Ovary (tissue), 9 donors: ENCODE measurements around the gene COL7A1. TPM values are rescaled to one million over a fixed set of nuclear protein-coding genes. Genes with fewer than 3 reads are reported as not detected.

Experiments
- DNase-seq, 5 donors: peaks; one replicate each; pipeline ENCODE4 v3.0.0-alpha.2; 2019 to 2020
- H3K27ac ChIP-seq, 2 donors: fragments of 200-600 bp; one replicate each; pipeline versions ENCODE4 v1.5.1 to v1.8.0; 2019 to 2022
- H3K27me3 ChIP-seq: fragments of 200-600 bp; one replicate; pipeline ENCODE4 v1.8.0; 2022
- H3K36me3 ChIP-seq: fragments of 200-600 bp; sonication (generic); one replicate; pipeline ENCODE4 v1.5.1; 2019
- H3K4me1 ChIP-seq: one replicate; pipeline ENCODE4 v1.8.1; 2013; ENCODE audit warnings: mild to moderate bottlenecking, moderate library complexity; ENCODE audit not compliant: insufficient read depth
- H3K4me3 ChIP-seq: fragments of 200-600 bp; sonication (generic); one replicate; pipeline ENCODE4 v1.5.1; 2017
- H3K9me3 ChIP-seq, 2 donors: fragments of 200-600 bp in 1 of 2; sonication (generic) in 1 of 2; one replicate each; pipeline versions ENCODE4 v1.5.1 to v1.8.1; 2013 to 2019; ENCODE audit warnings: mild to moderate bottlenecking in 1 of 2, moderate library complexity in 1 of 2
- EP300 ChIP-seq: sonication (generic); formaldehyde crosslinking; IDR thresholded peaks from one replicate; pipeline ENCODE4 v1.6.1; 2017; ENCODE audit warnings: antibody characterized with exemption
- POLR2A ChIP-seq: fragments of 450-650 bp; IDR thresholded peaks from one replicate; pipeline ENCODE4 v1.6.1; 2017; ENCODE audit warnings: antibody characterized with exemption, mild to moderate bottlenecking, moderate library complexity
- WGBS, 3 donors: extraction: QIAGEN DNeasy Blood & Tissue Kit in 1 of 3; methylation state at CpG; one replicate each; pipeline versions ENCODE4 v1.1.5 to v1.1.7; 2013 to 2017; 5-methylcytosine and 5-hydroxymethylcytosine counted together
- intact Hi-C, 4 donors: fragments of 100-400 bp; cut with DNase I; formaldehyde crosslinking; loops; one replicate each; pipeline versions ENCODE4 v1.11.0 to v1.15.1; 2022 to 2023
- polyA plus RNA-seq, 2 donors: library from polyadenylated mRNA; stranded (reverse); fragments of 200-250 nt in 1 of 2; fragments of 350-450 nt in 1 of 2; fragmentation: Illumina TruSeq in 1 of 2; extraction: RNeasy Lipid Tissue Mini Kit (QIAGEN cat#74804) in 1 of 2; gene quantifications; one replicate each; pipeline ENCODE4 v1.2.3, GENCODE V29; 2013 to 2014
- total RNA-seq, 7 donors: library from RNA; depleted of rRNA in 2 of 7; stranded (reverse); fragments of >200 nt in 2 of 7; fragmentation: NEBNext Ultra II Directional in 3 of 7; extraction: Animal tissue kit (Norgen Biotek cat#: 25700) in 3 of 7; gene quantifications; one replicate each; pipeline versions ENCODE4 v1.1.0 to v1.2.4, GENCODE V29; 2016 to 2023
- TF ChIP-seq, protein P1 (sequence below), 3 donors: fragments of 450-650 bp in 2 of 3; fragments of 200-600 bp in 1 of 3; IDR thresholded peaks; one replicate each; pipeline versions ENCODE4 v1.5.1 to v1.8.0; 2016 to 2022; ENCODE audit warnings: antibody characterized with exemption in 3 of 3, mild to moderate bottlenecking in 1 of 3
- donor health status: DM: no; HTN: no; CAD: no; lungs with moderate emphysema.
- donor health status: DM: no; HTN: no; CAD: no.
- donor health status: Bipolar disorder and iron deficiency.
- donor health status: DM: yes; HTN: yes; CAD: no.
- donor health status: DM: no; HTN: no; CAD: no.
- donor health status: DM: yes; HTN: yes; CAD: no.

Gene COL7A1
- total and polyA plus RNA-seq, 9 donors, result 1.1 to 18.4 (median 8.3) TPM

- intact Hi-C loops, result no loop called here
- H3K36me3 ChIP-seq, result no peaks in the 10 kb centered on the region
Observed at GRCh38 chr3:48564667-48565066, 30.5 kb downstream of the COL7A1 start.

DNA sequence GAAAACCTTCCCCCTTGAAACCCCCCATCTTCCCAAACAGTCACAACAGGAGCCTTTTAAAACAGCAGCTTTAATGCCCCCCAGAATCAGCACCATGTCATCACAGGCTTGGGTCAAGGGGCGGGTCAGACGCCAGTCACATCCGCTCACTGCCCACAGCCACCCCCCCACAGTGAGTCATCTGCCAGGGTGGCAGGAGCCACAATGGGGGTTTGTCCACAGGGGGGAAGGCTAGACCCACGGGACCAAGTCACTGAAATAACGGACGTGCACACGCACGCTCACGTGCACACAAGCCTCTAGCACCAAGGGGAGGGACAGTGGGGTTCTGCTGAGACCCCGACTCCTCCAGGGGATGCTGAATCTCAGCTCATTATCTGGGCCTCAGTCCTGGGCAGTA is 31.1 kb downstream of the COL7A1 start:
- no peak overlapping the region for H3K27ac ChIP-seq
- H3K4me3 ChIP-seq, result no peak overlapping the region
- no peak for DNase-seq
- H3K27me3 ChIP-seq, result no peaks in the 10 kb centered on the region
- TF ChIP-seq EP300, result no peak
- TF ChIP-seq, protein P1, sequence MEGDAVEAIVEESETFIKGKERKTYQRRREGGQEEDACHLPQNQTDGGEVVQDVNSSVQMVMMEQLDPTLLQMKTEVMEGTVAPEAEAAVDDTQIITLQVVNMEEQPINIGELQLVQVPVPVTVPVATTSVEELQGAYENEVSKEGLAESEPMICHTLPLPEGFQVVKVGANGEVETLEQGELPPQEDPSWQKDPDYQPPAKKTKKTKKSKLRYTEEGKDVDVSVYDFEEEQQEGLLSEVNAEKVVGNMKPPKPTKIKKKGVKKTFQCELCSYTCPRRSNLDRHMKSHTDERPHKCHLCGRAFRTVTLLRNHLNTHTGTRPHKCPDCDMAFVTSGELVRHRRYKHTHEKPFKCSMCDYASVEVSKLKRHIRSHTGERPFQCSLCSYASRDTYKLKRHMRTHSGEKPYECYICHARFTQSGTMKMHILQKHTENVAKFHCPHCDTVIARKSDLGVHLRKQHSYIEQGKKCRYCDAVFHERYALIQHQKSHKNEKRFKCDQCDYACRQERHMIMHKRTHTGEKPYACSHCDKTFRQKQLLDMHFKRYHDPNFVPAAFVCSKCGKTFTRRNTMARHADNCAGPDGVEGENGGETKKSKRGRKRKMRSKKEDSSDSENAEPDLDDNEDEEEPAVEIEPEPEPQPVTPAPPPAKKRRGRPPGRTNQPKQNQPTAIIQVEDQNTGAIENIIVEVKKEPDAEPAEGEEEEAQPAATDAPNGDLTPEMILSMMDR (IDR thresholded peaks at IDR 0.05), result no peak
- no peak for TF ChIP-seq POLR2A
- intact Hi-C loops, result no loop called here
- no peaks in the 10 kb centered on the region for H3K9me3 ChIP-seq
- H3K36me3 ChIP-seq, result no peaks in the 10 kb centered on the region
- WGBS, 3 donors, result 77 to 87% (median 79%) methylated on average over 10 of the region's 10 CpGs
- peaks cover 7% of the 10 kb centered on the region for H3K4me1 ChIP-seq

More at GRCh38 chr3:48564667-48565066, 30.5 kb downstream of the COL7A1 start:
- H3K9me3 ChIP-seq, result no peaks in the 10 kb centered on the region
- H3K27ac ChIP-seq, result no peak overlapping the region
- 79 to 90% (median 86%) methylated on average over 11 of the region's 11 CpGs for WGBS, 3 donors
- no peaks in the 10 kb centered on the region for H3K27me3 ChIP-seq
- H3K4me1 ChIP-seq, result peaks cover 7% of the 10 kb centered on the region
- TF ChIP-seq POLR2A (no peak), EP300 (no peak)
- TF ChIP-seq, protein P1 (IDR thresholded peaks at IDR 0.05), result no peak
- H3K4me3 ChIP-seq, result no peak overlapping the region
- no peak for DNase-seq

DNA sequence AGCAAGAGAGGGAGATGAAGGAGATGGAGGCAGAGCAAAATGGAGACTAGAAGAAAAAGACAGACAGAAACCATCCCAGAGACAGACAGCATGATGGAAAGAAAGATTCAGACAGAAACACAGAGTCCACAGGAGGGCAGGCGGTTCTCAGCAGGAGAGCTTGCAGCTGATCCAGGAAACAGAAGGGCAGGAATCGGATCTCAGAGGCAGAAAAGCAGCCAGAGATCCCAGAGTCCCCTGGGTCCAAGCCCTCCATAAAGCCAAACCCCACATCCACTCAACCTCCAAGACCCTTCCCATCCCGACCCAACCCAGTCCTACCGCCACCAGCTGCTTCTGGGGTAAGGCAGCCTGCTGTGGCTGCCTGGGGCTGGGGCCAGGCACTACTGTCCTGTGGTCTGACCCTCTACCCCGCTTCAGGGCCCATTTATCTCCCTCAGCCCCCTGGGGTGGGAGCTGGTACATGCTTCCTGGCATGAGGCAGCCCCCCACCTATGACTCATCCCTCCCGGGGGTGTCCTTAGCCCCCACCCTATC is 31.7 kb downstream of the COL7A1 start, which contains the start of gene UCN2:
TSS of gene UCN2 (minus strand) at position 400 of the 537 bp plus-strand sequence. CDS start 657 bp downstream, outside the sequence.
- no peak within 1 kb of the TSS for H3K4me3 ChIP-seq
- no peaks in the 10 kb centered on the region for H3K9me3 ChIP-seq
- H3K27ac ChIP-seq, result no peak within 1 kb of the TSS
- no peaks in the 10 kb centered on the region for H3K27me3 ChIP-seq
- 63 to 76% (median 69%) methylated on average over 6 of the region's 6 CpGs for WGBS, 3 donors
- H3K4me1 ChIP-seq, result peaks cover 7% of the 10 kb centered on the region
- DNase-seq, result no peak
- intact Hi-C loops, result no loop called here
- no peaks in the 10 kb centered on the region for H3K36me3 ChIP-seq
- TF ChIP-seq, protein P1 (IDR thresholded peaks at IDR 0.05), result no peak
- TF ChIP-seq EP300 (no peak), POLR2A (no peak)

- Histone ChIP-seq H3K4me3 (no peak overlapping the region), H3K27ac (no peak overlapping the region), H3K9me3 (no peaks in the 10 kb centered on the region), H3K36me3 (no peaks in the 10 kb centered on the region), H3K27me3 (no peaks in the 10 kb centered on the region), H3K4me1 (peaks cover 7% of the 10 kb centered on the region)
- no peak for TF ChIP-seq POLR2A
- no peak for TF ChIP-seq EP300
- TF ChIP-seq, protein P1 (IDR thresholded peaks at IDR 0.05), result no peak
- no peak for DNase-seq
- 89 to 94% (median 91%) methylated on average over 20 of the region's 20 CpGs for WGBS, 3 donors
- intact Hi-C loops, result no loop called here
Observed at GRCh38 chr3:48562367-48563095, 32.6 kb downstream of the COL7A1 start.
